A549 (cell line): Measurements from ENCODE around the gene C10orf88.

ENCODE experiments used
- POLR2AphosphoS2 ChIP-seq: conservative IDR thresholded peaks from 2 replicates; pipeline ENCODE4 v1.6.1; 2012; ENCODE audit warnings: low read length, improper control_type of control experiment, inconsistent platforms
- TF ChIP-seq, protein P1 (sequence below): fragments of >200 bp; sonication (Bioruptor Twin); formaldehyde crosslinking; IDR thresholded peaks from 3 replicates; pipeline ENCODE4 v1.5.1; 2016

DNA sequence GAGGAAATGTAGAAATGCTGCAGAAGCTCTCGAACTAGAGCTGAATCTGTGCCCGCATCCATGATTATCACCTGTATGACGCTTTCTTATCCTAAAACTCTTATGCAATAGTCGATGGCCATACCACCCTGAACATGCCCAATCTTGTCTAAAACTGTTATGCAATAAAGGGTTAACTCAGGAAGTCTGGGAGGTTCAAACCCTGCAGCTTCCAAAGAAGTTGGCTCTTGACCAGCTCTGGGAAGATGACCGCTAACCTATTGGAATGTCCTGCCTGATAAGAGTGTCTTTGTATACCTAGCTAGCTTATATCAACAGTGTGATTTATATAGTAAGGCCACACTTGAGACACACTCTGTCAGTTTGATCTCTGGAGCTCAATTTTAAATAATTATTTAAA lies 3.4 kb upstream of the C10orf88 start:
- TF ChIP-seq, protein P1, sequence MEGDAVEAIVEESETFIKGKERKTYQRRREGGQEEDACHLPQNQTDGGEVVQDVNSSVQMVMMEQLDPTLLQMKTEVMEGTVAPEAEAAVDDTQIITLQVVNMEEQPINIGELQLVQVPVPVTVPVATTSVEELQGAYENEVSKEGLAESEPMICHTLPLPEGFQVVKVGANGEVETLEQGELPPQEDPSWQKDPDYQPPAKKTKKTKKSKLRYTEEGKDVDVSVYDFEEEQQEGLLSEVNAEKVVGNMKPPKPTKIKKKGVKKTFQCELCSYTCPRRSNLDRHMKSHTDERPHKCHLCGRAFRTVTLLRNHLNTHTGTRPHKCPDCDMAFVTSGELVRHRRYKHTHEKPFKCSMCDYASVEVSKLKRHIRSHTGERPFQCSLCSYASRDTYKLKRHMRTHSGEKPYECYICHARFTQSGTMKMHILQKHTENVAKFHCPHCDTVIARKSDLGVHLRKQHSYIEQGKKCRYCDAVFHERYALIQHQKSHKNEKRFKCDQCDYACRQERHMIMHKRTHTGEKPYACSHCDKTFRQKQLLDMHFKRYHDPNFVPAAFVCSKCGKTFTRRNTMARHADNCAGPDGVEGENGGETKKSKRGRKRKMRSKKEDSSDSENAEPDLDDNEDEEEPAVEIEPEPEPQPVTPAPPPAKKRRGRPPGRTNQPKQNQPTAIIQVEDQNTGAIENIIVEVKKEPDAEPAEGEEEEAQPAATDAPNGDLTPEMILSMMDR, result no peak
- no peak for TF ChIP-seq POLR2AphosphoS2
